Vagina (tissue), 2 donors: Measurements from ENCODE around the gene MYPN. TPM values are rescaled to one million over a fixed set of nuclear protein-coding genes. Genes with fewer than 3 reads are reported as not detected.

Experiments used
- DNase-seq, 2 donors: peaks; one replicate each; pipeline ENCODE4 v3.0.0-alpha.2; 2017; ENCODE audit errors: extremely low spot score in 2 of 2
- H3K27ac ChIP-seq: fragments of 200-600 bp; sonication (generic); one replicate; pipeline ENCODE4 v1.5.1; 2019
- H3K27me3 ChIP-seq: fragments of 200-600 bp; sonication (generic); one replicate; pipeline ENCODE4 v1.5.1; 2019
- H3K36me3 ChIP-seq, 2 donors: fragments of 200-600 bp; sonication (generic); one replicate each; pipeline ENCODE4 v1.5.1; 2017 to 2019
- H3K4me1 ChIP-seq: fragments of 200-600 bp; sonication (generic); one replicate; pipeline ENCODE4 v1.5.1; 2019
- H3K4me3 ChIP-seq, 2 donors: fragments of 200-600 bp; sonication (generic); 1 replicate in 1 of 2; 2 replicates in 1 of 2; pipeline ENCODE4 v1.5.1; 2016 to 2019
- H3K9me3 ChIP-seq: fragments of 200-600 bp; sonication (generic); one replicate; pipeline ENCODE4 v1.5.1; 2019
- POLR2A ChIP-seq, 2 donors: fragments of 450-650 bp; IDR thresholded peaks; one replicate each; pipeline ENCODE4 v1.6.1; 2017; ENCODE audit warnings: antibody characterized with exemption in 2 of 2, mild to moderate bottlenecking in 2 of 2, moderate library complexity in 2 of 2
- POLR2AphosphoS5 ChIP-seq, 2 donors: sonication (generic); formaldehyde crosslinking; IDR thresholded peaks; one replicate each; pipeline ENCODE4 v1.9.0; 2017; ENCODE audit warnings: antibody characterized with exemption in 2 of 2, mild to moderate bottlenecking in 2 of 2, low read depth in 1 of 2; ENCODE audit not compliant: insufficient read depth in 1 of 2
- intact Hi-C: fragments of 100-400 bp; cut with DNase I; formaldehyde crosslinking; loops from one replicate; pipeline ENCODE4 v1.15.1; 2023
- total RNA-seq: library from RNA; depleted of rRNA; stranded (reverse); fragments of >200 nt; gene quantifications from one replicate; pipeline ENCODE4 v1.2.3, GENCODE V29; 2016
- TF ChIP-seq, protein P1 (sequence below), 3 experiments: fragments of 450-650 bp in 2 of 3; fragments of 200-600 bp in 1 of 3; sonication (generic) in 1 of 3; IDR thresholded peaks; one replicate each; pipeline ENCODE4 v1.5.1; 2017 to 2019; ENCODE audit warnings: antibody characterized with exemption in 3 of 3, mild to moderate bottlenecking in 2 of 3, moderate library complexity in 2 of 3

Gene MYPN
- total RNA-seq, 1 donor from 2014 or later, result not detected

- no peaks in the 10 kb centered on the region for H3K27me3 ChIP-seq
- no peaks in the 10 kb centered on the region for H3K9me3 ChIP-seq
- H3K27ac ChIP-seq, result no peak overlapping the region
- H3K4me1 ChIP-seq, result no peaks in the 10 kb centered on the region
- H3K36me3 ChIP-seq, result no peaks in the 10 kb centered on the region
- no peak overlapping the region for H3K4me3 ChIP-seq
- TF ChIP-seq POLR2AphosphoS5 (IDR thresholded peaks at IDR 0.05; ENCODE audit: insufficient read depth in 1 of 2, low read depth in 1 of 2) (no peak), POLR2A (IDR thresholded peaks at IDR 0.05) (no peak)
- TF ChIP-seq, protein P1, sequence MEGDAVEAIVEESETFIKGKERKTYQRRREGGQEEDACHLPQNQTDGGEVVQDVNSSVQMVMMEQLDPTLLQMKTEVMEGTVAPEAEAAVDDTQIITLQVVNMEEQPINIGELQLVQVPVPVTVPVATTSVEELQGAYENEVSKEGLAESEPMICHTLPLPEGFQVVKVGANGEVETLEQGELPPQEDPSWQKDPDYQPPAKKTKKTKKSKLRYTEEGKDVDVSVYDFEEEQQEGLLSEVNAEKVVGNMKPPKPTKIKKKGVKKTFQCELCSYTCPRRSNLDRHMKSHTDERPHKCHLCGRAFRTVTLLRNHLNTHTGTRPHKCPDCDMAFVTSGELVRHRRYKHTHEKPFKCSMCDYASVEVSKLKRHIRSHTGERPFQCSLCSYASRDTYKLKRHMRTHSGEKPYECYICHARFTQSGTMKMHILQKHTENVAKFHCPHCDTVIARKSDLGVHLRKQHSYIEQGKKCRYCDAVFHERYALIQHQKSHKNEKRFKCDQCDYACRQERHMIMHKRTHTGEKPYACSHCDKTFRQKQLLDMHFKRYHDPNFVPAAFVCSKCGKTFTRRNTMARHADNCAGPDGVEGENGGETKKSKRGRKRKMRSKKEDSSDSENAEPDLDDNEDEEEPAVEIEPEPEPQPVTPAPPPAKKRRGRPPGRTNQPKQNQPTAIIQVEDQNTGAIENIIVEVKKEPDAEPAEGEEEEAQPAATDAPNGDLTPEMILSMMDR (IDR thresholded peaks at IDR 0.05), result no peak
- intact Hi-C loops, result no loop called here
- no peak for DNase-seq
Observed at GRCh38 chr10:68251625-68252495, 142.6 kb downstream of the MYPN start.

GRCh38 chr10:68253346-68253745 is 144.1 kb downstream of the MYPN start:
- Histone ChIP-seq H3K4me3 (no peak overlapping the region), H3K4me1 (no peaks in the 10 kb centered on the region), H3K36me3 (no peaks in the 10 kb centered on the region), H3K27ac (no peak overlapping the region), H3K9me3 (no peaks in the 10 kb centered on the region), H3K27me3 (no peaks in the 10 kb centered on the region)
- DNase-seq, result no peak
- TF ChIP-seq POLR2A (IDR thresholded peaks at IDR 0.05) (no peak), POLR2AphosphoS5 (IDR thresholded peaks at IDR 0.05; ENCODE audit: insufficient read depth in 1 of 2, low read depth in 1 of 2) (no peak)
- TF ChIP-seq, protein P1 (IDR thresholded peaks at IDR 0.05), result no peak
- intact Hi-C loops, result no loop called here

GRCh38 chr10:68261132-68261856 is 152.0 kb downstream of the MYPN start:
- H3K36me3 ChIP-seq, result no peaks in the 10 kb centered on the region
- no peaks in the 10 kb centered on the region for H3K4me1 ChIP-seq
- DNase-seq, result no peak
- H3K27me3 ChIP-seq, result no peaks in the 10 kb centered on the region
- H3K27ac ChIP-seq, result no peak overlapping the region
- TF ChIP-seq POLR2A (IDR thresholded peaks at IDR 0.05), result no peak
- TF ChIP-seq, protein P1 (IDR thresholded peaks at IDR 0.05), result no peak
- intact Hi-C loops, result no loop called here
- H3K4me3 ChIP-seq, result no peak overlapping the region
- no peaks in the 10 kb centered on the region for H3K9me3 ChIP-seq

Other genes starting within 250 kb of the MYPN start
- gene SIRT1, start 224.8 kb upstream of the MYPN start, total RNA-seq, result 18.9 TPM
- gene HERC4, start 34.2 kb upstream of the MYPN start, total RNA-seq, result 47.9 TPM
- not detected for gene ATOH7, start 122.6 kb downstream of the MYPN start, total RNA-seq
- gene HNRNPH3, start 222.6 kb downstream of the MYPN start, total RNA-seq, result 90.4 TPM
- 1.2 TPM for gene PBLD, start 223.4 kb downstream of the MYPN start, total RNA-seq